RWPE2 (cell line): ENCODE results near the gene DAPK2.
A peak's percentile ranks its signal among the peaks of the same experiment; 100 is the strongest.

ENCODE experiments used
- ATAC-seq: fragments of 200-7000 bp; cut with Tn5 transposase; 3 replicates; pipeline ENCODE4 v1.9.1; 2021; ENCODE audit warnings: low read depth
- DNase-seq: peaks from one replicate; pipeline ENCODE4 v3.0.0-alpha.2; 2020; ENCODE audit warnings: low spot score
- H3K27ac ChIP-seq: fragments of 450-650 bp; 2 replicates; pipeline ENCODE4 v1.5.1; 2017; ENCODE audit warnings: mild to moderate bottlenecking; ENCODE audit not compliant: poor library complexity, severe bottlenecking
- H3K27me3 ChIP-seq: fragments of 250-450 bp; sonication (Bioruptor Pico); 2 replicates; pipeline ENCODE4 v1.5.1; 2021; ENCODE audit warnings: mild to moderate bottlenecking, moderate library complexity; ENCODE audit not compliant: insufficient read depth, poor library complexity, severe bottlenecking
- H3K36me3 ChIP-seq: fragments of 250-450 bp; sonication (Bioruptor Pico); 2 replicates; pipeline ENCODE4 v1.5.1; 2020; ENCODE audit warnings: low read depth, mild to moderate bottlenecking, moderate library complexity
- H3K4me1 ChIP-seq: fragments of 250-450 bp; sonication (Bioruptor Pico); 2 replicates; pipeline ENCODE4 v1.5.1; 2021; ENCODE audit warnings: mild to moderate bottlenecking, moderate library complexity; ENCODE audit not compliant: insufficient read depth, poor library complexity, severe bottlenecking
- H3K4me3 ChIP-seq: fragments of 250-450 bp; sonication (Bioruptor Pico); 2 replicates; pipeline ENCODE4 v1.5.1; 2021; ENCODE audit warnings: mild to moderate bottlenecking, moderate library complexity; ENCODE audit not compliant: severe bottlenecking
- H3K9me3 ChIP-seq: fragments of 250-450 bp; sonication (Bioruptor Pico); 2 replicates; pipeline ENCODE4 v1.5.1; 2021; ENCODE audit warnings: mild to moderate bottlenecking, moderate library complexity; ENCODE audit not compliant: severe bottlenecking
- CTCF ChIP-seq: fragments of 450-650 bp; IDR thresholded peaks from one replicate; pipeline ENCODE4 v1.5.1; 2017; ENCODE audit warnings: mild to moderate bottlenecking, moderate library complexity; ENCODE audit not compliant: poor library complexity, severe bottlenecking

Gene DAPK2

GRCh38 chr15:64044300-64045100 lies 1.8 kb downstream of the DAPK2 start:
- Histone ChIP-seq H3K4me1 (no peaks in the 10 kb centered on the region), H3K36me3 (no peaks in the 10 kb centered on the region), H3K9me3 (no peaks in the 10 kb centered on the region), H3K4me3 (no peak overlapping the region), H3K27me3 (no peaks in the 10 kb centered on the region), H3K27ac (no peak overlapping the region)
- DNase-seq = no peak
- TF ChIP-seq CTCF = no peak
- ATAC-seq = no peak

- Histone ChIP-seq H3K27me3 (no peaks in the 10 kb centered on the region), H3K4me1 (no peaks in the 10 kb centered on the region), H3K36me3 (no peaks in the 10 kb centered on the region), H3K9me3 (no peaks in the 10 kb centered on the region), H3K4me3 (no peak overlapping the region), H3K27ac (no peak overlapping the region)
- TF ChIP-seq CTCF = no peak
- DNase-seq (no peak), ATAC-seq (no peak)
Measured at GRCh38 chr15:64038878-64039610, 7.2 kb downstream of the DAPK2 start.

- no peaks in the 10 kb centered on the region for H3K4me1 ChIP-seq
Measured at GRCh38 chr15:64037966-64038365, 8.3 kb downstream of the DAPK2 start.

GRCh38 chr15:64037116-64037515 lies 9.2 kb downstream of the DAPK2 start:
- TF ChIP-seq CTCF = no peak
- Histone ChIP-seq H3K9me3 (no peaks in the 10 kb centered on the region), H3K4me1 (no peaks in the 10 kb centered on the region), H3K27me3 (no peaks in the 10 kb centered on the region), H3K36me3 (no peaks in the 10 kb centered on the region), H3K27ac (no peak overlapping the region), H3K4me3 (no peak overlapping the region)
- DNase-seq (peak; percentile 43), ATAC-seq (no peak)

More at GRCh38 chr15:64037966-64038365, 8.3 kb downstream of the DAPK2 start:
- H3K36me3 ChIP-seq = no peaks in the 10 kb centered on the region
- H3K27ac ChIP-seq = no peak overlapping the region
- no peaks in the 10 kb centered on the region for H3K9me3 ChIP-seq
- H3K4me3 ChIP-seq = no peak overlapping the region
- H3K27me3 ChIP-seq = no peaks in the 10 kb centered on the region
- DNase-seq (no peak), ATAC-seq (no peak)
- no peak for TF ChIP-seq CTCF
